Upper lobe of left lung (tissue), 6 donors: ENCODE results near the gene ZC3H18. TPM values are rescaled to one million over a fixed set of nuclear protein-coding genes. Genes with fewer than 3 reads are reported as not detected.

Experiments
- ATAC-seq, 2 donors: fragments of 200-7000 bp; cut with Tn5 transposase; one replicate each; pipeline ENCODE4 v1.9.1; 2022; ENCODE audit warnings: mild to moderate bottlenecking in 2 of 2, moderate library complexity in 2 of 2; ENCODE audit not compliant: low FRiP score in 2 of 2
- DNase-seq, 2 donors: peaks; one replicate each; pipeline ENCODE4 v3.0.0-alpha.2; 2019 to 2020
- H3K27ac ChIP-seq, 4 donors: fragments of 200-600 bp; sonication (generic); one replicate each; pipeline ENCODE4 v1.5.1; 2016 to 2019
- H3K27me3 ChIP-seq, 4 donors: fragments of 200-600 bp; sonication (generic); one replicate each; pipeline ENCODE4 v1.5.1; 2017 to 2019
- H3K36me3 ChIP-seq, 4 donors: fragments of 200-600 bp; sonication (generic); one replicate each; pipeline ENCODE4 v1.5.1; 2016 to 2019
- H3K4me1 ChIP-seq, 4 donors: fragments of 200-600 bp; sonication (generic); one replicate each; pipeline ENCODE4 v1.5.1; 2018 to 2019
- H3K4me3 ChIP-seq, 4 donors: fragments of 200-600 bp; sonication (generic); one replicate each; pipeline ENCODE4 v1.5.1; 2017 to 2019; ENCODE audit warnings: mild to moderate bottlenecking in 2 of 4, moderate library complexity in 1 of 4
- H3K9me3 ChIP-seq, 4 donors: fragments of 200-600 bp; sonication (generic); one replicate each; pipeline ENCODE4 v1.5.1; 2018 to 2019
- EP300 ChIP-seq, 4 donors: sonication (generic); formaldehyde crosslinking; IDR thresholded peaks; one replicate each; pipeline ENCODE4 v1.5.1; 2017; ENCODE audit warnings: antibody characterized with exemption in 4 of 4, control low read depth in 2 of 4
- POLR2A ChIP-seq, 4 donors: fragments of 450-650 bp; IDR thresholded peaks; one replicate each; pipeline ENCODE4 v1.5.1; 2016 to 2017; ENCODE audit warnings: antibody characterized with exemption in 4 of 4, mild to moderate bottlenecking in 2 of 4
- POLR2AphosphoS5 ChIP-seq, 2 donors: sonication (generic); formaldehyde crosslinking; IDR thresholded peaks; one replicate each; pipeline ENCODE4 v1.5.1; 2017; ENCODE audit warnings: antibody characterized with exemption in 2 of 2
- WGBS, 2 donors: methylation state at CpG; one replicate each; pipeline ENCODE4 v1.1.5; 2017 to 2018; 5-methylcytosine and 5-hydroxymethylcytosine counted together
- total RNA-seq, 6 donors: library from RNA; depleted of rRNA in 4 of 6; stranded (reverse); fragments of >200 nt in 4 of 6; gene quantifications; one replicate each; pipeline versions ENCODE4 v1.1.0 to v1.2.1, GENCODE V29; 2016 to 2021
- TF ChIP-seq, protein P1 (sequence below), 6 experiments: fragments of 450-650 bp in 4 of 6; fragments of 200-600 bp in 2 of 6; sonication (generic) in 2 of 6; IDR thresholded peaks; one replicate each; pipeline ENCODE4 v1.5.1; 2016 to 2019; ENCODE audit warnings: antibody characterized with exemption in 6 of 6
- donor health status: DM: no; HTN: no; CAD: no; lungs with moderate emphysema.
- donor health status: DM: no; HTN: yes; CAD: no; lungs with severe emphysema.

ZC3H18 gene
- total RNA-seq, 6 donors from 2014 or later, result 22.0 to 74.4 (median 45.5) TPM

GRCh38 chr16:88636488-88637265, 66.5 kb downstream of the ZC3H18 start:
- Histone ChIP-seq H3K4me3 (no peak overlapping the region), H3K36me3 (peaks cover 0 to 19% (median 13%) of the 10 kb centered on the region in 4 donors), H3K27ac (peak overlapping the region in 1 of 4 donors; percentile 30), H3K4me1 (peaks cover 11 to 39% (median 29%) of the 10 kb centered on the region in 4 donors), H3K9me3 (no peaks in the 10 kb centered on the region), H3K27me3 (peaks cover 0 to 18% (median 9%) of the 10 kb centered on the region in 4 donors)
- ATAC-seq (no peak), DNase-seq (peak in 1 of 2 donors; percentile 41)
- TF ChIP-seq POLR2AphosphoS5 (IDR thresholded peaks at IDR 0.05) (no peak), POLR2A (IDR thresholded peaks at IDR 0.05) (no peak), EP300 (IDR thresholded peaks at IDR 0.05) (no peak)
- TF ChIP-seq, protein P1, sequence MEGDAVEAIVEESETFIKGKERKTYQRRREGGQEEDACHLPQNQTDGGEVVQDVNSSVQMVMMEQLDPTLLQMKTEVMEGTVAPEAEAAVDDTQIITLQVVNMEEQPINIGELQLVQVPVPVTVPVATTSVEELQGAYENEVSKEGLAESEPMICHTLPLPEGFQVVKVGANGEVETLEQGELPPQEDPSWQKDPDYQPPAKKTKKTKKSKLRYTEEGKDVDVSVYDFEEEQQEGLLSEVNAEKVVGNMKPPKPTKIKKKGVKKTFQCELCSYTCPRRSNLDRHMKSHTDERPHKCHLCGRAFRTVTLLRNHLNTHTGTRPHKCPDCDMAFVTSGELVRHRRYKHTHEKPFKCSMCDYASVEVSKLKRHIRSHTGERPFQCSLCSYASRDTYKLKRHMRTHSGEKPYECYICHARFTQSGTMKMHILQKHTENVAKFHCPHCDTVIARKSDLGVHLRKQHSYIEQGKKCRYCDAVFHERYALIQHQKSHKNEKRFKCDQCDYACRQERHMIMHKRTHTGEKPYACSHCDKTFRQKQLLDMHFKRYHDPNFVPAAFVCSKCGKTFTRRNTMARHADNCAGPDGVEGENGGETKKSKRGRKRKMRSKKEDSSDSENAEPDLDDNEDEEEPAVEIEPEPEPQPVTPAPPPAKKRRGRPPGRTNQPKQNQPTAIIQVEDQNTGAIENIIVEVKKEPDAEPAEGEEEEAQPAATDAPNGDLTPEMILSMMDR (IDR thresholded peaks at IDR 0.05), result no peak
- 73 to 77% methylated on average over 13 to 23 of the region's 23 CpGs for WGBS, 2 donors

- ATAC-seq (peak in 1 of 2 donors; percentile 0), DNase-seq (peak; percentile 65 to 84)
- TF ChIP-seq POLR2A (IDR thresholded peaks at IDR 0.05) (no peak), EP300 (IDR thresholded peaks at IDR 0.05) (no peak), POLR2AphosphoS5 (IDR thresholded peaks at IDR 0.05) (no peak)
- TF ChIP-seq, protein P1 (IDR thresholded peaks at IDR 0.05), result no peak
- no peak within 1 kb of the TSS for H3K27ac ChIP-seq
- peaks cover 0 to 18% (median 9%) of the 10 kb centered on the region in 4 donors for H3K27me3 ChIP-seq
- H3K4me3 ChIP-seq, result no peak within 1 kb of the TSS
- 32 to 46% methylated on average over 11 to 18 of the region's 27 CpGs for WGBS, 2 donors
- H3K9me3 ChIP-seq, result no peaks in the 10 kb centered on the region
- H3K36me3 ChIP-seq, result peaks cover 0 to 14% (median 7%) of the 10 kb centered on the region in 4 donors
- peaks cover 11 to 37% (median 29%) of the 10 kb centered on the region in 4 donors for H3K4me1 ChIP-seq
These were observed 68.4 kb downstream of the ZC3H18 start, which contains the start of gene IL17C for GRCh38 chr16:88638323-88639230. Gene IL17C (plus strand): TSS chr16:88638572. CDS start chr16:88638642, 70 bp downstream.

- Histone ChIP-seq H3K27ac (no peak overlapping the region), H3K4me3 (no peak overlapping the region), H3K9me3 (no peaks in the 10 kb centered on the region), H3K27me3 (peaks cover 0 to 18% (median 9%) of the 10 kb centered on the region in 4 donors), H3K36me3 (peaks cover 0 to 16% (median 9%) of the 10 kb centered on the region in 4 donors), H3K4me1 (peaks cover 6 to 28% (median 23%) of the 10 kb centered on the region in 4 donors)
- TF ChIP-seq EP300 (IDR thresholded peaks at IDR 0.05), result no peak
- TF ChIP-seq, protein P1 (IDR thresholded peaks at IDR 0.05), result no peak
- TF ChIP-seq POLR2A (IDR thresholded peaks at IDR 0.05), result no peak
- TF ChIP-seq POLR2AphosphoS5 (IDR thresholded peaks at IDR 0.05), result no peak
- ATAC-seq (peak in 1 of 2 donors; percentile 35), DNase-seq (peak; percentile 85 to 86)
- 14 to 24% methylated on average over 7 to 39 of the region's 45 CpGs for WGBS, 2 donors
These were observed 69.2 kb downstream of the ZC3H18 start for GRCh38 chr16:88639231-88640038.

- H3K4me1 ChIP-seq, result peaks cover under 1 to 22% (median 17%) of the 10 kb centered on the region in 4 donors
- TF ChIP-seq, protein P1 (IDR thresholded peaks at IDR 0.05), result no peak
- no peak for TF ChIP-seq EP300 (IDR thresholded peaks at IDR 0.05)
- TF ChIP-seq POLR2A (IDR thresholded peaks at IDR 0.05), result no peak
- no peak for TF ChIP-seq POLR2AphosphoS5 (IDR thresholded peaks at IDR 0.05)
- ATAC-seq, result no peak
- 46 to 52% methylated on average over 7 to 9 of the region's 13 CpGs for WGBS, 2 donors
- no peak overlapping the region for H3K4me3 ChIP-seq
- H3K27me3 ChIP-seq, result peaks cover 0 to 18% (median 9%) of the 10 kb centered on the region in 4 donors
- H3K9me3 ChIP-seq, result no peaks in the 10 kb centered on the region
- no peak overlapping the region for H3K27ac ChIP-seq
- peak in 1 of 2 donors; percentile 5 for DNase-seq
- peaks cover 0 to 16% (median 9%) of the 10 kb centered on the region in 4 donors for H3K36me3 ChIP-seq
These were observed 69.9 kb downstream of the ZC3H18 start for GRCh38 chr16:88640039-88640495.
